Hematopoietic multipotent progenitor cell treated with erythropoietin and hydrocortisone succinate and interleukin-3 and kit ligand, for 6 days (in vitro differentiated cells): Measurements from ENCODE around the gene PNMA6E.

Source experiments
- DNase-seq: peaks from one replicate; pipeline ENCODE4 v3.0.0-alpha.2; 2015

Gene PNMA6E

GRCh38 chrX:153347530-153347929 lies 53.6 kb downstream of the PNMA6E start:
- DNase-seq: no peak
